Measurements from ENCODE around the gene DICER1.
A peak's percentile ranks its signal among the peaks of the same experiment; 100 is the strongest.

The DICER1 gene

GRCh38 chr14:95106971-95107370 lies 50.4 kb downstream of the DICER1 start:
- DNase-seq (ENCODE audit: extremely low read depth, low read depth) = no peak
- no peak for TF ChIP-seq CTCF (IDR thresholded peaks at IDR 0.05; ENCODE audit: low read depth, low read length, missing control alignments)

GRCh38 chr14:95104911-95105310 lies 52.4 kb downstream of the DICER1 start:
- no peak for DNase-seq (ENCODE audit: extremely low read depth, low read depth)
- no peak for TF ChIP-seq CTCF (IDR thresholded peaks at IDR 0.05; ENCODE audit: low read depth, low read length, missing control alignments)
- no peak overlapping the region for H3K4me3 ChIP-seq (replicated peaks; ENCODE audit: low read depth, low read length)

More at GRCh38 chr14:95106971-95107370, 50.4 kb downstream of the DICER1 start:
- no peak overlapping the region for H3K4me3 ChIP-seq (replicated peaks; ENCODE audit: low read depth, low read length)

- TF ChIP-seq CTCF (IDR thresholded peaks at IDR 0.05; ENCODE audit: low read depth, low read length, missing control alignments) = no peak
- DNase-seq (ENCODE audit: extremely low read depth, low read depth) = no peak
- H3K4me3 ChIP-seq (replicated peaks; ENCODE audit: low read depth, low read length) = no peak overlapping the region
Measured at GRCh38 chr14:95102680-95103044, 54.7 kb downstream of the DICER1 start.

GRCh38 chr14:95101736-95102679 lies 55.3 kb downstream of the DICER1 start:
- no peak overlapping the region for H3K4me3 ChIP-seq (replicated peaks; ENCODE audit: low read depth, low read length)
- TF ChIP-seq CTCF (IDR thresholded peaks at IDR 0.05; ENCODE audit: low read depth, low read length, missing control alignments) = no peak
- no peak for DNase-seq (ENCODE audit: extremely low read depth, low read depth)

- peak; percentile 72 for TF ChIP-seq CTCF (IDR thresholded peaks at IDR 0.05; ENCODE audit: low read depth, low read length, missing control alignments)
- no peak overlapping the region for H3K4me3 ChIP-seq (replicated peaks; ENCODE audit: low read depth, low read length)
- DNase-seq (ENCODE audit: extremely low read depth, low read depth) = peak; percentile 45
Measured at GRCh38 chr14:95098984-95099599, 58.2 kb downstream of the DICER1 start.

- DNase-seq (ENCODE audit: extremely low read depth, low read depth) = no peak
- H3K4me3 ChIP-seq (replicated peaks; ENCODE audit: low read depth, low read length) = no peak overlapping the region
- TF ChIP-seq CTCF (IDR thresholded peaks at IDR 0.05; ENCODE audit: low read depth, low read length, missing control alignments) = no peak
Measured at GRCh38 chr14:95097385-95097784, 59.9 kb downstream of the DICER1 start.
